GM20000 (cell line): ENCODE measurements around the gene LIPC.
"Not testable (repeated sequence)": the region's sequence is repeated elsewhere in the genome, so short reads cannot be mapped to it uniquely, and the experiment has no call there.

Source experiments
- DNase-seq: peaks from one replicate; pipeline ENCODE4 v3.0.0; 2012; ENCODE audit warnings: low spot score
- CTCF ChIP-seq: IDR thresholded peaks from 2 replicates; pipeline ENCODE4 v1.5.1; 2012; ENCODE audit warnings: mild to moderate bottlenecking, control low read depth; ENCODE audit errors: extremely low read depth, missing control alignments

LIPC gene

GRCh38 chr15:58598829-58599210 lies 167.0 kb downstream of the LIPC start:
- no peak for TF ChIP-seq CTCF
- no peak for DNase-seq

- DNase-seq: no peak
- no peak for TF ChIP-seq CTCF
Observed at GRCh38 chr15:58602823-58603222, 171.0 kb downstream of the LIPC start.

GRCh38 chr15:58603927-58604326 lies 172.1 kb downstream of the LIPC start:
- DNase-seq: not testable (repeated sequence)

- no peak for TF ChIP-seq CTCF
- DNase-seq: no peak
Observed at GRCh38 chr15:58604455-58604923, 172.7 kb downstream of the LIPC start.

GRCh38 chr15:58605931-58606530 lies 174.2 kb downstream of the LIPC start:
- no peak for DNase-seq
- TF ChIP-seq CTCF: no peak

- no peak for TF ChIP-seq CTCF
- DNase-seq: no peak
Observed at GRCh38 chr15:58606577-58607080, 174.8 kb downstream of the LIPC start.

GRCh38 chr15:58608129-58608590 lies 176.4 kb downstream of the LIPC start:
- no peak for TF ChIP-seq CTCF
- DNase-seq: no peak

- DNase-seq: no peak
- no peak for TF ChIP-seq CTCF
Observed at GRCh38 chr15:58608711-58609110, 176.9 kb downstream of the LIPC start.
